K562 (cell line): ENCODE measurements around the gene KHSRP. TPM values are rescaled to one million over a fixed set of nuclear protein-coding genes. Genes with fewer than 3 reads are reported as not detected.
A peak's percentile ranks its signal among the peaks of the same experiment; 100 is the strongest.

Source experiments
- ATAC-seq: fragments of 200-7000 bp; cut with Tn5 transposase; 3 replicates; pipeline ENCODE4 v1.9.1; 2020; ENCODE audit warnings: moderate library complexity
- BruUV-seq: library from RNA; stranded (reverse); fragments of 400-500 nt; replicated peaks from 2 replicates; lab custom pipeline; 2021; lab: Mats Ljungman, UMichigan
- CTCF ChIA-PET: fragments of 300-600 bp; formaldehyde crosslinking; extraction: SDS; loops from one replicate; lab custom pipeline; 2021; ENCODE audit warnings: low intra/inter-chr PET ratio; lab: Yijun Ruan, JAX
- POLR2A ChIA-PET: fragments of 300-600, 350-650 bp; sonication (Branson Sonifier 250); formaldehyde crosslinking; extraction: SDS; loops from one replicate; lab custom pipeline; 2021; ENCODE audit warnings: antibody characterized with exemption, inconsistent platforms; lab: Yijun Ruan, JAX
- DNase-seq, 4 experiments: peaks; one replicate each; pipeline versions ENCODE4 v3.0.0 to v3.0.0-alpha.2; 2011 to 2018; ENCODE audit warnings: low spot score in 3 of 4, mixed read lengths in 3 of 4; ENCODE audit errors: extremely low read depth in 1 of 4
- FAIRE-seq: peaks from 2 replicates; lab custom pipeline; 2011; peaks lifted over from hg19 to GRCh38; lab: Jason Lieb, UNC
- H2AFZ ChIP-seq: 2 replicates; pipeline ENCODE4 v1.6.0; 2011; ENCODE audit warnings: low read depth, low read length, control low read depth, inconsistent platforms
- H3K27ac ChIP-seq: fragments of 200-600 bp; 3 replicates; pipeline ENCODE4 v1.8.0; 2011; ENCODE audit warnings: low read depth, mild to moderate bottlenecking, control low read depth, inconsistent platforms, low read length, moderate library complexity, mixed read lengths; ENCODE audit errors: extremely low read depth
- H3K27me3 ChIP-seq, 2 experiments: fragments of 300-600 bp in 1 of 2; 2 replicates in 1 of 2; 3 replicates in 1 of 2; pipeline versions ENCODE4 v1.6.0 to v1.8.0; 2011; ENCODE audit warnings: inconsistent platforms in 2 of 2, low read length in 2 of 2, mild to moderate bottlenecking in 1 of 2, mixed read lengths in 1 of 2, moderate library complexity in 1 of 2; ENCODE audit not compliant: control insufficient read depth in 2 of 2, insufficient read depth in 2 of 2
- H3K36me3 ChIP-seq: fragments of 300-600 bp; 3 replicates; pipeline ENCODE4 v1.8.0; 2011; ENCODE audit warnings: mild to moderate bottlenecking, low read length, inconsistent platforms; ENCODE audit not compliant: control insufficient read depth, insufficient read depth
- H3K4me1 ChIP-seq, 2 experiments: fragments of 200-600 bp in 1 of 2; replicated peaks in 1 of 2; 2 replicates in 1 of 2; 3 replicates in 1 of 2; pipeline versions ENCODE4 v1.5.1 to v1.8.0; 2011; ENCODE audit warnings: inconsistent platforms in 2 of 2, low read length in 2 of 2, mild to moderate bottlenecking in 1 of 2, mixed read lengths in 1 of 2, moderate library complexity in 1 of 2; ENCODE audit not compliant: control insufficient read depth in 2 of 2, insufficient read depth in 2 of 2
- H3K4me2 ChIP-seq: 2 replicates; pipeline ENCODE4 v1.6.1; 2011; ENCODE audit warnings: low read length, control low read depth, inconsistent platforms, mixed read lengths; ENCODE audit not compliant: insufficient read depth
- H3K4me3 ChIP-seq: fragments of 200-600 bp; sonication (generic), shearing (Covaris generic); 2 replicates; pipeline ENCODE4 v1.5.1; 2016; ENCODE audit warnings: control low read depth, inconsistent platforms
- H3K79me2 ChIP-seq: fragments of 200-600 bp; 3 replicates; pipeline ENCODE4 v1.8.0; 2011; ENCODE audit warnings: low read length, inconsistent platforms; ENCODE audit not compliant: control insufficient read depth, insufficient read depth
- H3K9ac ChIP-seq, 2 experiments: 2 replicates each; pipeline versions ENCODE4 v1.6.0 to v1.6.1; 2011; ENCODE audit warnings: low read depth in 2 of 2, low read length in 2 of 2, control low read depth in 1 of 2, inconsistent platforms in 1 of 2, mild to moderate bottlenecking in 1 of 2, mixed read lengths in 1 of 2; ENCODE audit not compliant: insufficient read depth in 1 of 2
- H3K9me1 ChIP-seq: one replicate; pipeline ENCODE4 v1.6.0; 2011; ENCODE audit warnings: inconsistent platforms, mild to moderate bottlenecking, low read length, moderate library complexity; ENCODE audit not compliant: control insufficient read depth, insufficient read depth
- H3K9me3 ChIP-seq: replicated peaks from 2 replicates; pipeline ENCODE4 v1.5.1; 2011; ENCODE audit warnings: low read depth, low read length, inconsistent platforms; ENCODE audit not compliant: control insufficient read depth, insufficient read depth
- H4K20me1 ChIP-seq: replicated peaks from 2 replicates; pipeline ENCODE4 v1.6.1; 2011; ENCODE audit warnings: low read length, inconsistent platforms, mixed read lengths; ENCODE audit not compliant: control insufficient read depth, insufficient read depth
- ARNT ChIP-seq, 2 experiments: fragments of 450-650 bp; IDR thresholded peaks; 2 replicates each; pipeline ENCODE4 v1.6.1; 2016; ENCODE audit warnings: mild to moderate bottlenecking in 1 of 2
- CHD1 ChIP-seq: fragments of 200-600 bp; sonication (generic); IDR thresholded peaks from one replicate; pipeline ENCODE4 v1.6.1; 2012; ENCODE audit warnings: mild to moderate bottlenecking, moderate library complexity, low read length, inconsistent platforms
- CREB1 ChIP-seq, 2 experiments: sonication (generic) in 1 of 2; formaldehyde crosslinking in 1 of 2; IDR thresholded peaks; 2 replicates each; pipeline versions ENCODE4 v1.6.1 to v1.8.0; 2012 to 2022; ENCODE audit warnings: inconsistent platforms in 1 of 2, mild to moderate bottlenecking in 1 of 2, missing genetic modification reagents in 1 of 2, moderate library complexity in 1 of 2
- DACH1 ChIP-seq: fragments of 450-650 bp; IDR thresholded peaks from 2 replicates; pipeline ENCODE4 v1.6.1; 2018; ENCODE audit not compliant: partially characterized antibody
- DDX20 ChIP-seq: fragments of 450-650 bp; IDR thresholded peaks from 2 replicates; pipeline ENCODE4 v1.6.1; 2016; ENCODE audit warnings: missing genetic modification characterization, low read depth, mild to moderate bottlenecking, missing compliant biosample characterization, moderate library complexity
- ETV6 ChIP-seq, 3 experiments: fragments of 150-350 bp in 1 of 3; sonication (generic) in 1 of 3; formaldehyde crosslinking in 1 of 3; IDR thresholded peaks; 2 replicates each; pipeline versions ENCODE4 v1.6.1 to v1.8.0; 2014 to 2022; ENCODE audit warnings: borderline replicate concordance in 2 of 3, low read depth in 2 of 3, antibody characterized with exemption in 1 of 3, low read length in 1 of 3, mild to moderate bottlenecking in 1 of 3, missing genetic modification reagents in 1 of 3
- FOXA3 ChIP-seq, 2 experiments: fragments of 450-650 bp in 1 of 2; sonication (generic) in 1 of 2; formaldehyde crosslinking; IDR thresholded peaks in 1 of 2; conservative IDR thresholded peaks in 1 of 2; 2 replicates each; pipeline versions ENCODE4 v1.4.0 to v1.8.0; 2020 to 2022; ENCODE audit warnings: mild to moderate bottlenecking in 2 of 2, missing genetic modification reagents in 1 of 2
- HDAC1 ChIP-seq, 2 experiments: fragments of 450-650 bp; IDR thresholded peaks; 2 replicates each; pipeline ENCODE4 v1.6.1; 2016 to 2017; ENCODE audit warnings: inconsistent platforms in 1 of 2, mild to moderate bottlenecking in 1 of 2, moderate library complexity in 1 of 2
- HNRNPH1 ChIP-seq: fragments of 200-400 bp; formaldehyde crosslinking; optimal IDR thresholded peaks from 2 replicates; pipeline ENCODE3; 2017; ENCODE audit warnings: low read depth, mild to moderate bottlenecking, low read length, moderate library complexity
- RBM15 ChIP-seq: fragments of 200-400 bp; formaldehyde crosslinking; IDR thresholded peaks from 2 replicates; pipeline ENCODE4 v1.6.1; 2018; ENCODE audit warnings: mild to moderate bottlenecking, low read length, moderate library complexity; ENCODE audit not compliant: insufficient read depth
- RBM25 ChIP-seq: fragments of 200-400 bp; formaldehyde crosslinking; IDR thresholded peaks from 2 replicates; pipeline ENCODE4 v1.6.1; 2018; ENCODE audit warnings: low read length, low read depth, moderate library complexity; ENCODE audit not compliant: severe bottlenecking
- RFX1 ChIP-seq: fragments of 450-650 bp; IDR thresholded peaks from 2 replicates; pipeline ENCODE4 v1.6.1; 2016; ENCODE audit warnings: mild to moderate bottlenecking, moderate library complexity
- SIN3A ChIP-seq, 2 experiments: fragments of 150-350 bp in 1 of 2; IDR thresholded peaks; 2 replicates each; pipeline ENCODE4 v1.6.1; 2011 to 2016; ENCODE audit warnings: borderline replicate concordance in 2 of 2, low read depth in 2 of 2, low read length in 2 of 2, mild to moderate bottlenecking in 2 of 2, moderate library complexity in 2 of 2; ENCODE audit not compliant: control insufficient read depth in 1 of 2
- SMARCE1 ChIP-seq: fragments of 450-650 bp; IDR thresholded peaks from 2 replicates; pipeline ENCODE4 v1.7.1; 2016; ENCODE audit warnings: mild to moderate bottlenecking
- SNIP1 ChIP-seq: fragments of 450-650 bp; IDR thresholded peaks from 2 replicates; pipeline ENCODE4 v1.7.1; 2017; ENCODE audit warnings: low read depth, mild to moderate bottlenecking
- ZC3H4 ChIP-seq: sonication (generic); formaldehyde crosslinking; IDR thresholded peaks from 2 replicates; pipeline ENCODE4 v1.9.0; 2021; ENCODE audit warnings: missing genetic modification reagents, borderline replicate concordance
- ZNF121 ChIP-seq: sonication (generic); formaldehyde crosslinking; conservative IDR thresholded peaks from 2 replicates; pipeline ENCODE4 v1.8.0; 2022; ENCODE audit warnings: missing genetic modification reagents
- ZZZ3 ChIP-seq: fragments of 450-650 bp; IDR thresholded peaks from 2 replicates; pipeline ENCODE4 v1.6.1; 2016; ENCODE audit warnings: antibody characterized with exemption, mild to moderate bottlenecking, moderate library complexity
- WGBS: fragments of 100-300 bp; shearing (Covaris generic); methylation state at CpG from one replicate; pipeline ENCODE4 v1.1.6; 2016; ENCODE audit warnings: low coverage, mixed read lengths; ENCODE audit not compliant: insufficient coverage; ENCODE audit errors: missing lambda C conversion rate; 5-methylcytosine and 5-hydroxymethylcytosine counted together
- in situ Hi-C: fragments of 300-500 bp; cut with MboI; formaldehyde crosslinking; loops from 4 replicates; pipeline ENCODE4 v1.15.0; 2018; ENCODE audit warnings: inconsistent platforms, mixed read lengths
- intact Hi-C: fragments of 100-400 bp; cut with micrococcal nuclease; formaldehyde crosslinking; loops from 2 replicates; pipeline ENCODE4 v1.14.2; 2022
- polyA plus RNA-seq, 8 experiments: library from polyadenylated mRNA; depleted of rRNA in 4 of 8; stranded (reverse) in 5 of 8; unstranded in 3 of 8; fragments of >200 nt; fragmentation: Nextera tagmentation in 2 of 8; fragmentation: Illumina TruSeq in 1 of 8; extraction: Ambion mirVana in 2 of 8; extraction: Trizol in 1 of 8; gene quantifications; 2 replicates each; pipeline versions ENCODE4 v1.2.1 to v1.2.3, GENCODE V29; 2011 to 2014; ENCODE audit warnings: inconsistent platforms in 1 of 8, missing spikeins in 1 of 8
- total RNA-seq, 7 experiments: library from RNA; depleted of rRNA in 6 of 7; stranded (reverse); fragments of >200 nt in 6 of 7; fragmentation: Illumina TruSeq in 2 of 7; extraction: Trizol in 2 of 7; gene quantifications; 2 replicates each; pipeline versions ENCODE4 v1.2.1 to v1.2.3, GENCODE V29; 2011 to 2021; ENCODE audit warnings: low replicate concordance in 1 of 7

The KHSRP gene
- total and polyA plus RNA-seq, 9 of the 15 experiments (the other 6 are each of a cell fraction or from before 2014, with no cell fraction given) = 4.2 to 564 (median 139) TPM

DNA sequence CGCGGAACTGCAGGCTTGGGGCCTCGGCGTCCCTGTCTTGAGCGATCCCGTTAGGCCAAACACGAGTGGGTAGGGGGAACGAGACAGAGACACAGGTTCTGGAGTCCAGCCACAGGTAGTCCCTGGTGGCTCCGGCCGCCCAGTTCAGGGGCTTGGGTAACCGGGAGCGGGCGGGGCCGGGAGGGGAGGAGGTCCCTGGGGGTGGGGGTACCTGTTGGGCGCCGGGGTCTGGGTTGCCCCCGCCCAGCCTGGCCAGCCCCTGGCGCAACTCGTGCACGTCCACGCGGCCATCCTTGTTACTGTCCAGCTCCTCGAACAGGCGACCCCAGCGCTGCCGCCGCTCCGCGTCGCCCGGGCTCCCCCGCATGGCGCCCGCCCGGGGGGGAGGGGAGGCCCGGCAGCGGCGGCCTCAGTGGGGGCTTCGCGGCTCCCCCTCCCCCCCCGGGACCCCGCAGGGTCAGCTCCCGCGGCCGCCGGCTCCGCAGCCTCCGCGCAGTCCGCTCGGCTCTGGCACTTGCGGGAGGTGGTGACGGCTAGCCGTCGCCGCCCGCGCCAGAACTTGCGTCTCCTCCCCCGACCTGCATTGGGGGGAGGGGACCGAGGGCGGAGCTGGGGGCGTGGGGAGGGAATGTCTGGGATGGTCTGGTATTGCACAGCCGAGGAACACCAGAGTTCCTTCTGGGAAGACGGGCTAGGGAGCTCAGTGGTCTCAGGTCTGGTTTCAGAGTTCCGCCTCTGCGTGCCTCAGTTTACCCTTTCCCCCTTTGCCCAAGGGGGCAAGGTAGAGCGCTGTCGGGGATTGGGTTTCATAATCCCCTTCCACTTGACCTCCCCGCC lies 34.9 kb upstream of the KHSRP start, which contains the start of gene SLC25A23:
SLC25A23 (minus strand) TSS at position 531 of the 837 bp plus-strand sequence; CDS start at position 367, 164 bp downstream.
- Histone ChIP-seq H3K9me1 (no peaks in the 10 kb centered on the region), H4K20me1 (no peaks in the 10 kb centered on the region), H3K27ac (peak within 1 kb of the TSS; percentile 81), H3K9me3 (peaks cover 12% of the 10 kb centered on the region), H3K4me1 (peaks cover 18 to 35% of the 10 kb centered on the region in 2 experiments; a peak in 4 of 5 replicates), H3K27me3 (no peaks in the 10 kb centered on the region), H3K9ac (peak within 1 kb of the TSS; percentile 71 to 89), H3K4me2 (peak within 1 kb of the TSS; percentile 95), H2AFZ (peak within 1 kb of the TSS; percentile 96), H3K79me2 (peaks cover 17% of the 10 kb centered on the region), H3K4me3 (peak within 1 kb of the TSS; percentile 77), H3K36me3 (peaks cover 30% of the 10 kb centered on the region; the same call in 2 of the 3 replicates)
- intact Hi-C loops (no loop called here), in situ Hi-C loops (no loop called here)
- ChIA-PET POLR2A (interaction anchor here (0.6 kb wide), 1 partner anchor 10 kb away, joined by 3 read pairs; no protein-coding TSS in a partner anchor), CTCF (no interaction called here)
- no TSS peak for BruUV-seq
- peak; percentile 81 for ATAC-seq
- under 1% methylated on average over 29 of the region's 70 CpGs for WGBS
- peak; percentile 87 to 90 (median 88) for DNase-seq
- FAIRE-seq = peak; percentile 52
- TF ChIP-seq RFX1 (no peak), DDX20 (no peak), ARNT (IDR thresholded peaks at IDR 0.05) (no peak; a peak in 1 of 4 replicates), ETV6 (IDR thresholded peaks at IDR 0.05; ENCODE audit: borderline replicate concordance in 1 of 2, low read depth in 2 of 2, low read length in 1 of 2) (no peak), ETV6 (CRISPR knock-in tag; IDR thresholded peaks at IDR 0.05; ENCODE audit: borderline replicate concordance) (no peak), SNIP1 (no peak), HDAC1 (IDR thresholded peaks at IDR 0.05) (no peak), DACH1 (no peak), HNRNPH1 (no peak), CREB1 (IDR thresholded peaks at IDR 0.05) (no peak; the same call in 1 of the 2 replicates), CREB1 (CRISPR knock-in tag; IDR thresholded peaks at IDR 0.05) (no peak), FOXA3 (CRISPR knock-in tag; conservative IDR thresholded peaks at IDR 0.05 in 1 of 2, IDR thresholded peaks at IDR 0.05 in 1 of 2) (no peak), RBM25 (no peak), ZZZ3 (no peak), ZC3H4 (CRISPR knock-in tag) (0 out of 2 replicates have a peak, but pooled peaks have one; percentile 11), RBM15 (no peak), CHD1 (peak; percentile 56), SIN3A (IDR thresholded peaks at IDR 0.05; ENCODE audit: borderline replicate concordance in 2 of 2, control insufficient read depth in 1 of 2, low read depth in 2 of 2, low read length in 2 of 2) (peak in 1 of 2 experiments; percentile 23; a peak in 1 of 4 replicates), ZNF121 (no peak), SMARCE1 (no peak)
